Measurements from ENCODE around the gene CCSER1. TPM values are rescaled to one million over a fixed set of nuclear protein-coding genes. Genes with fewer than 3 reads are reported as not detected.
A peak's percentile ranks its signal among the peaks of the same experiment; 100 is the strongest.

Gene CCSER1
- total RNA-seq, 1 experiment from 2014 or later, result 0.63 TPM

- POLR2A ChIA-PET, result interaction anchor here (0.6 kb wide), 1 partner anchor 825 kb away, joined by 3 read pairs; no protein-coding TSS in a partner anchor
- no peak for DNase-seq (ENCODE audit: unreplicated experiment)
- Mint-ChIP-seq H3K4me3 (ENCODE audit: unreplicated experiment) (no peak overlapping the region), H3K27ac (ENCODE audit: low read depth, unreplicated experiment) (no peak overlapping the region), H3K27me3 (ENCODE audit: insufficient read depth, unreplicated experiment) (no peaks in the 10 kb centered on the region), H3K4me1 (ENCODE audit: insufficient read depth, unreplicated experiment) (no peaks in the 10 kb centered on the region), H3K9me3 (ENCODE audit: unreplicated experiment) (no peaks in the 10 kb centered on the region), H3K36me3 (ENCODE audit: insufficient read depth, unreplicated experiment) (no peaks in the 10 kb centered on the region)
- CTCF ChIA-PET, result no interaction called here
- no TSS peak for BruUV-seq (replicated peaks)
- TF ChIP-seq CTCF (IDR thresholded peaks at IDR 0.05; ENCODE audit: unreplicated experiment), result no peak
- intact Hi-C loops (cut with micrococcal nuclease), result no loop called here
Observed at GRCh38 chr4:91035276-91035675, 908.1 kb downstream of the CCSER1 start.

GRCh38 chr4:91037951-91038350 is 910.8 kb downstream of the CCSER1 start:
- CTCF ChIA-PET, result no interaction called here
- Mint-ChIP-seq H3K4me1 (ENCODE audit: insufficient read depth, unreplicated experiment) (no peaks in the 10 kb centered on the region), H3K4me3 (ENCODE audit: unreplicated experiment) (no peak overlapping the region), H3K27ac (ENCODE audit: low read depth, unreplicated experiment) (no peak overlapping the region), H3K36me3 (ENCODE audit: insufficient read depth, unreplicated experiment) (no peaks in the 10 kb centered on the region), H3K27me3 (ENCODE audit: insufficient read depth, unreplicated experiment) (no peaks in the 10 kb centered on the region), H3K9me3 (ENCODE audit: unreplicated experiment) (no peaks in the 10 kb centered on the region)
- TF ChIP-seq CTCF (IDR thresholded peaks at IDR 0.05; ENCODE audit: unreplicated experiment), result no peak
- no peak for DNase-seq (ENCODE audit: unreplicated experiment)
- POLR2A ChIA-PET, result no interaction called here
- intact Hi-C loops (cut with micrococcal nuclease), result no loop called here
- BruUV-seq (replicated peaks), result no TSS peak

- ChIA-PET CTCF (no interaction called here), POLR2A (interaction anchor here (0.7 kb wide), 1 partner anchor 16 kb away, joined by 3 read pairs; no protein-coding TSS in a partner anchor)
- Mint-ChIP-seq H3K27me3 (ENCODE audit: insufficient read depth, unreplicated experiment) (no peaks in the 10 kb centered on the region), H3K27ac (ENCODE audit: low read depth, unreplicated experiment) (peak overlapping the region; percentile 61), H3K4me3 (ENCODE audit: unreplicated experiment) (no peak overlapping the region), H3K36me3 (ENCODE audit: insufficient read depth, unreplicated experiment) (no peaks in the 10 kb centered on the region), H3K9me3 (ENCODE audit: unreplicated experiment) (peaks cover 8% of the 10 kb centered on the region), H3K4me1 (ENCODE audit: insufficient read depth, unreplicated experiment) (peaks cover 11% of the 10 kb centered on the region)
- no peak for TF ChIP-seq CTCF (IDR thresholded peaks at IDR 0.05; ENCODE audit: unreplicated experiment)
- BruUV-seq (replicated peaks), result no TSS peak
- intact Hi-C loops (cut with micrococcal nuclease), result no loop called here
- peak; percentile 8 for DNase-seq (ENCODE audit: unreplicated experiment)
Observed at GRCh38 chr4:91057871-91058270, 930.7 kb downstream of the CCSER1 start.

- no peak for TF ChIP-seq CTCF (IDR thresholded peaks at IDR 0.05; ENCODE audit: unreplicated experiment)
- CTCF ChIA-PET, result no interaction called here
- intact Hi-C loops (cut with micrococcal nuclease), result no loop called here
- H3K4me3 Mint-ChIP-seq (ENCODE audit: unreplicated experiment), result no peak overlapping the region
- peaks cover 8% of the 10 kb centered on the region for H3K9me3 Mint-ChIP-seq (ENCODE audit: unreplicated experiment)
- POLR2A ChIA-PET, result no interaction called here
- H3K4me1 Mint-ChIP-seq (ENCODE audit: insufficient read depth, unreplicated experiment), result peaks cover 11% of the 10 kb centered on the region
- peak; percentile 35 for DNase-seq (ENCODE audit: unreplicated experiment)
- H3K27ac Mint-ChIP-seq (ENCODE audit: low read depth, unreplicated experiment), result peak overlapping the region; percentile 61
- BruUV-seq (replicated peaks), result no TSS peak
- H3K36me3 Mint-ChIP-seq (ENCODE audit: insufficient read depth, unreplicated experiment), result no peaks in the 10 kb centered on the region
- H3K27me3 Mint-ChIP-seq (ENCODE audit: insufficient read depth, unreplicated experiment), result no peaks in the 10 kb centered on the region
Observed at GRCh38 chr4:91058345-91058744, 931.2 kb downstream of the CCSER1 start.

Data from MCF 10A (cell line).